ENCODE measurements around the gene SHMT2. TPM values are rescaled to one million over a fixed set of nuclear protein-coding genes. Genes with fewer than 3 reads are reported as not detected.

The SHMT2 gene
- total RNA-seq, 1 donor from 2014 or later = 268 TPM

DNA sequence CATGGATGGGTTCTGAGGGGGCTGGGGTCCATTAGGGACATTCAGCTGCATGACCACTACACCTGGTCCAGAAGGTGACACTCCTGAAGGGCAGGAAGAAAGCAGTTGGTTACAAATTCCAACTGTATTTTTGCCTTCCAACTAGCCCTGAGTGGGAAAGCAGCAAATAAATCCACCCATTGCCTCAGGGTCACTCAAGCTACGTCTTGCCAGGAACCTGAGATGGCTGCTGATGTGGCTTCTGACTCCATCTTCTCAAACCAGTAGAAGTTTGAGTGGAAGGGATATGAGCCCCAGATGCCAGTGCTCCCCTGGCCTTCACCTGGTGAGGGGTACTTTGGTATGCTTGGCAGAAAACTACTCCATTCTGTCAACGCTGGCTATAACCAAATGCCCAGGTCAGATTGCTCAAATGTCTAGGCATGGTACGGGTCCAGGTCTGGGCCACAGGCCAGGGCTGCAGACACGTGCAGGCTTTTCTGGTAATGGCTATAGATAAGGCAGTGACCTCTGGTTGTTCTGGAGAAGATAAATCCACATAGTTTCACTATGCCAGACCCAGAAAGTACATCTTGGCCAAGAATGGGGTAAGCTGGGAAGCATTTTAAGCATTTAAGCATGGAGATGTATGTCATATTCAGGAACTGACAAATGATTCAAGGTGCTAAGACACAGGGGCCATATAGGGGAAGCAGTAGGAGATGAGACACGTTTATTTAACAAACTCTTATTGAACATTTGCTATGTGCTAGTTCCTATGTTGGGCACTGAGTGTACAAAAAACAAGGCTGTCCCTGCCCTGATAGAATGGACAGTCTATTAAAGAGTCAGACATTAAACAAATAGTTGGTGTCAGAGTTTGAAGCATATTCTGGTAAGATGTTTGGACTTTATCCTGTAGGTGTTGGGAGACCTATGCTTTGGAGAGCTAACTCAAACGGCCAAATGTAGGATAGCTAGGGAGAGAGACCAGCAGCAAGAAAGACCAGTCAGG is 29.8 kb downstream of the SHMT2 start:
- Mint-ChIP-seq H3K4me3 (no peak overlapping the region), H3K27me3 (no peaks in the 10 kb centered on the region), H3K9me3 (no peaks in the 10 kb centered on the region), H3K27ac (no peak overlapping the region), H3K36me3 (ENCODE audit: low read depth) (peaks cover 82% of the 10 kb centered on the region), H3K4me1 (peaks cover 5% of the 10 kb centered on the region)
- TF ChIP-seq, protein P1, sequence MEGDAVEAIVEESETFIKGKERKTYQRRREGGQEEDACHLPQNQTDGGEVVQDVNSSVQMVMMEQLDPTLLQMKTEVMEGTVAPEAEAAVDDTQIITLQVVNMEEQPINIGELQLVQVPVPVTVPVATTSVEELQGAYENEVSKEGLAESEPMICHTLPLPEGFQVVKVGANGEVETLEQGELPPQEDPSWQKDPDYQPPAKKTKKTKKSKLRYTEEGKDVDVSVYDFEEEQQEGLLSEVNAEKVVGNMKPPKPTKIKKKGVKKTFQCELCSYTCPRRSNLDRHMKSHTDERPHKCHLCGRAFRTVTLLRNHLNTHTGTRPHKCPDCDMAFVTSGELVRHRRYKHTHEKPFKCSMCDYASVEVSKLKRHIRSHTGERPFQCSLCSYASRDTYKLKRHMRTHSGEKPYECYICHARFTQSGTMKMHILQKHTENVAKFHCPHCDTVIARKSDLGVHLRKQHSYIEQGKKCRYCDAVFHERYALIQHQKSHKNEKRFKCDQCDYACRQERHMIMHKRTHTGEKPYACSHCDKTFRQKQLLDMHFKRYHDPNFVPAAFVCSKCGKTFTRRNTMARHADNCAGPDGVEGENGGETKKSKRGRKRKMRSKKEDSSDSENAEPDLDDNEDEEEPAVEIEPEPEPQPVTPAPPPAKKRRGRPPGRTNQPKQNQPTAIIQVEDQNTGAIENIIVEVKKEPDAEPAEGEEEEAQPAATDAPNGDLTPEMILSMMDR (IDR thresholded peaks at IDR 0.05) = no peak
- ATAC-seq (ENCODE audit: low read depth) (no peak), DNase-seq (no peak)
- ChIA-PET POLR2A (no interaction called here), CTCF (interaction anchor here (8.1 kb wide), 1 partner anchor 195 kb away, joined by 67 read pairs; the partner anchor contains the start of gene INHBE)
- intact Hi-C loops (cut with micrococcal nuclease) = no loop called here

DNA sequence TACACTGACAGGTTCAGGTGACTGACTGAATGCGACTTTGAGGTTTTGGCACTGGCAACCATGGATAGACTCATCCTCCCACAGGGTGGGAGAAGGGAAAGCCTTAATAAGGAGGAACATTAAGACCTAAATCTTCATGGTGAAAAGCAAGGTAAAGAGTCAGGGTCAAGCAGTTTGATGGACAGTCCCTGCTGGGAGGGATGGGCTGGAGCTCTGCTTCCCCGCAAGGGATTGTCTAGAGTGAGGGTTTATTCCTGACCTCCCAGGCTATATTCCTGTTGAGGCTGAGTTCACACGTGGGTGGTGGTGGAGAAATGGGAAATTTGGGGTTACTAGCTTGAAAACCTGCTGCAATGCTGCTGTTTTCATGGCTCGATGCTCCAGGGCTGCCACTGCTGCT is 30.9 kb downstream of the SHMT2 start:
- peaks cover 83% of the 10 kb centered on the region for H3K36me3 Mint-ChIP-seq (ENCODE audit: low read depth)
- intact Hi-C loops (cut with micrococcal nuclease) = no loop called here
- ATAC-seq (ENCODE audit: low read depth) = no peak

DNA sequence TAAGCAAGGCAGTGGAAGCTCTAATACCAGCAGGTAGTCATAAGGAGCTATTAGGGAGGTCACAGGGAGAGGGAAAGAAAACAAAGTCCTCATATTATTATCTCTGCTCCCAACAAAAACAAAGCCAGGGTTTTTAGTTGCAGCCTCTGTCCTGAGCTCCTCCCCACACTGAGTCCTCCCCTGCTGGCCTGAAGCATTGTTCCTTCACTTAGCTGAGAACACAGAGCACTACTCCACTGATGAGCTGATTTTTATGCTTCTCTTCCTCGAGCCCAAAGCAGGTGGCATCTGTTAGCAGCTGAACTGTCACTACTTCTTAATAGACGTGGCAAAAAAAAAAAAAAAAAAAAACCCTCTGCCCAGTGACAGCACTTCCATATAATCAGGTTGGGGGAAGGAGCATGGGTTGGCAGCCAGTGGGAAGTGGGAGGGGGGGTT is 31.9 kb downstream of the SHMT2 start:
- peaks cover 80% of the 10 kb centered on the region for H3K36me3 Mint-ChIP-seq (ENCODE audit: low read depth)
- DNase-seq (no peak), ATAC-seq (ENCODE audit: low read depth) (no peak)
- ChIA-PET POLR2A (no interaction called here), CTCF (interaction anchor here (0.6 to 8.1 kb wide), 5 partner anchors 18 to 193 kb away, joined by 3 to 67 read pairs (median 4); partner anchors contain the start of gene INHBE)
- H3K9me3 Mint-ChIP-seq = no peaks in the 10 kb centered on the region
- intact Hi-C loops (cut with micrococcal nuclease) = no loop called here
- H3K27me3 Mint-ChIP-seq = no peaks in the 10 kb centered on the region
- H3K4me1 Mint-ChIP-seq = peaks cover 5% of the 10 kb centered on the region
- no peak overlapping the region for H3K4me3 Mint-ChIP-seq
- TF ChIP-seq, protein P1 (IDR thresholded peaks at IDR 0.05) = no peak
- no peak overlapping the region for H3K27ac Mint-ChIP-seq

More for the DNA sequence above, 30.9 kb downstream of the SHMT2 start:
- TF ChIP-seq, protein P1 (IDR thresholded peaks at IDR 0.05) = no peak
- Mint-ChIP-seq H3K27ac (no peak overlapping the region), H3K4me1 (peaks cover 5% of the 10 kb centered on the region), H3K9me3 (no peaks in the 10 kb centered on the region), H3K27me3 (no peaks in the 10 kb centered on the region), H3K4me3 (no peak overlapping the region)
- no peak for DNase-seq
- POLR2A ChIA-PET = no interaction called here
- CTCF ChIA-PET = interaction anchor here (2.2 to 8.1 kb wide), 2 partner anchors 47 to 194 kb away, joined by 6 to 67 read pairs; partner anchors contain the start of gene INHBE

DNA sequence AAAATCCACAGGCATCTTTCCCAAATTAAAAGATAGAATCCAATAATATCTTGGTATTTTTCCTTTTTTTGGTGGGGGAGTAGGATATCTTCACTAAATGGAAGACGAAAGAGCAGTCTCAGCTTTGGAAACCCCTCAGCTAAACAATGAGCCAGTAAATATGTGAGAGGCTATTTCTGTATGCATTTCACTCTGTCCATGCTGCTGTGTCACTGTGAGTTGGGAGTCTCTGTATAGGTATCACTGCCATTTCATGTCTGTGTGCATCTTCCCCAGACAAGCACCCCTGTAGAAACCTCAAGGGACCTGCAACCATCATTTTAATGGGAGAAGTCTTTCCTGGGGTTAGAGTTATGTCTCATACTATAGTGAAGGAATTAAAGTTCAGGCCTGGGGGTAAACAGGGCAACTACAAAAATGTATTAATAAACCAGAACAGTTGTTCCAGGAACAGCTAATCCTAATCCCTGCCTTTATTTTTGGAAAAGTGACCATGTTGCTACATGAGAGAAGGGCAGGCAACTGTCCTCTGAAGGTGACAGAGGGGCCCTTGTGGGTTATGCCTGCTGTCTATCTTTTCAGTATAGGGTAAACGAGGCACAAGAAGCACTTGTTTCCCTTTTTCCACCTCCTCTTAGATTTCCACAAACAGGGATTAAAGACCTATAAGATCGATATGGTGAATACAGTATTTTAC is 32.8 kb downstream of the SHMT2 start:
- DNase-seq (no peak), ATAC-seq (ENCODE audit: low read depth) (no peak)
- TF ChIP-seq, protein P1 (IDR thresholded peaks at IDR 0.05) = no peak
- ChIA-PET POLR2A (no interaction called here), CTCF (interaction anchor here (0.9 to 8.1 kb wide), 6 partner anchors 19 to 197 kb away, joined by 3 to 67 read pairs (median 5); partner anchors contain the start of genes GLI1 and INHBE)
- peaks cover 80% of the 10 kb centered on the region for H3K36me3 Mint-ChIP-seq (ENCODE audit: low read depth)
- H3K9me3 Mint-ChIP-seq = no peaks in the 10 kb centered on the region
- H3K27me3 Mint-ChIP-seq = no peaks in the 10 kb centered on the region
- no peak overlapping the region for H3K27ac Mint-ChIP-seq
- intact Hi-C loops (cut with micrococcal nuclease) = no loop called here
- no peak overlapping the region for H3K4me3 Mint-ChIP-seq
- peaks cover 5% of the 10 kb centered on the region for H3K4me1 Mint-ChIP-seq
